A673 (cell line): Measurements from ENCODE around the gene MVK. TPM values are rescaled to one million over a fixed set of nuclear protein-coding genes. Genes with fewer than 3 reads are reported as not detected.

ENCODE experiments used
- BruUV-seq: library from RNA; stranded (reverse); fragments of 400-500 nt; replicated peaks from 2 replicates; lab custom pipeline; 2021; lab: Mats Ljungman, UMichigan
- CTCF ChIA-PET: fragments of 300-600 bp; sonication (Branson Sonifier 250); formaldehyde crosslinking; loops from one replicate; lab custom pipeline; 2022; ENCODE audit warnings: antibody characterized with exemption; lab: Charles Lee
- POLR2A ChIA-PET: fragments of 300-600 bp; sonication (Branson Sonifier 250); formaldehyde crosslinking; loops from one replicate; lab custom pipeline; 2022; ENCODE audit warnings: antibody characterized with exemption; ENCODE audit not compliant: low non-redundant PET; lab: Charles Lee
- DNase-seq: peaks from one replicate; pipeline ENCODE4 v3.0.0-alpha.2; 2015; ENCODE audit warnings: low spot score
- H3K27ac ChIP-seq: fragments of 200-600 bp; sonication (generic); 2 replicates; pipeline ENCODE4 v1.5.1; 2016; ENCODE audit warnings: mixed run types, low read depth, mild to moderate bottlenecking, mixed read lengths, antibody characterized with exemption, low read length; ENCODE audit not compliant: poor library complexity, severe bottlenecking
- H3K27me3 ChIP-seq: fragments of 200-600 bp; sonication (generic); replicated peaks from 2 replicates; pipeline ENCODE4 v1.6.1; 2017; ENCODE audit warnings: mixed run types, low read depth, mild to moderate bottlenecking, mixed read lengths, antibody characterized with exemption, low read length; ENCODE audit not compliant: insufficient read depth, poor library complexity
- H3K36me3 ChIP-seq: fragments of 200-600 bp; sonication (generic); 2 replicates; pipeline ENCODE4 v1.6.1; 2016; ENCODE audit warnings: mixed run types, mild to moderate bottlenecking, mixed read lengths, antibody characterized with exemption, low read length; ENCODE audit not compliant: insufficient read depth, poor library complexity, severe bottlenecking
- H3K4me1 ChIP-seq: fragments of 200-600 bp; sonication (generic); 2 replicates; pipeline ENCODE4 v1.6.1; 2017; ENCODE audit warnings: mixed run types, mild to moderate bottlenecking, mixed read lengths, antibody characterized with exemption, low read length; ENCODE audit not compliant: insufficient read depth, poor library complexity, severe bottlenecking
- H3K4me3 ChIP-seq: fragments of 200-600 bp; sonication (generic); 2 replicates; pipeline ENCODE4 v1.5.1; 2016; ENCODE audit warnings: low read depth, mixed run types, mild to moderate bottlenecking, mixed read lengths, low read length; ENCODE audit not compliant: poor library complexity, severe bottlenecking
- H3K9me3 ChIP-seq: fragments of 200-600 bp; sonication (generic); 2 replicates; pipeline ENCODE4 v1.6.1; 2016; ENCODE audit warnings: mixed run types, low read depth, mild to moderate bottlenecking, mixed read lengths, antibody characterized with exemption, low read length; ENCODE audit not compliant: poor library complexity, severe bottlenecking
- EZH2 ChIP-seq: fragments of 200-600 bp; sonication (generic); IDR thresholded peaks from 2 replicates; pipeline ENCODE4 v1.6.1; 2017; ENCODE audit warnings: borderline replicate concordance, low read depth, mild to moderate bottlenecking, mixed read lengths, antibody characterized with exemption, low read length; ENCODE audit not compliant: poor library complexity, severe bottlenecking
- intact Hi-C: fragments of 100-400 bp; cut with micrococcal nuclease; formaldehyde crosslinking; loops from one replicate; pipeline ENCODE4 v1.10.0; 2022; ENCODE audit not compliant: unreplicated experiment
- total RNA-seq: library from RNA; stranded (reverse); gene quantifications from 2 replicates; pipeline ENCODE4 v1.2.3, GENCODE V29; 2021
- TF ChIP-seq, protein P1 (sequence below): fragments of 300-800, 200-600 bp; sonication (generic); conservative IDR thresholded peaks from 2 replicates; pipeline ENCODE4 v1.5.1; 2017; ENCODE audit warnings: low read depth, mild to moderate bottlenecking, antibody characterized with exemption, low read length, moderate library complexity, mixed read lengths

MVK gene
- total RNA-seq, 1 experiment from 2014 or later, result 56.0 TPM

DNA sequence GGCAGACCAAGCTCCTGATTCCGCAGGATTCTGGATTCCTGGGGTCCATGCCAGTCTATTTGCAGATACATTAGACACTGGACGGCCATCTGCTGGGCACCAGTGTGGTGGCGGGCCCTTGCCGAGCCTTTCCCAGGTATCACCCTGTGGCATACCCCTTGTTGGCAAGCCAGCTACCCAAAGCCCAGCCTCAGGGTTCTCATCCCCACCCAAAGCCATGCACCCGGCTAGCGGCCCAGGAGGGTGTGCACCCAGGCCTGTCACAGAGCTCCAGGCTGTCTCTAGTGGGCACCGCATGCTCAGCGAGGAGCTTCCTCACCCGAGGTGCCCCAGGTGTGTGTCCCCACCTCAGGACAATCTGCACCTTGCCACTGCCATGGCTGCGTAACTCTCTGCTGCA lies 14.0 kb upstream of the MVK start:
- no peak for DNase-seq
- CTCF ChIA-PET, result no interaction called here
- H3K27ac ChIP-seq, result no peak overlapping the region
- intact Hi-C loops, result no loop called here
- H3K36me3 ChIP-seq, result peaks cover 31% of the 10 kb centered on the region
- POLR2A ChIA-PET, result no interaction called here
- no peaks in the 10 kb centered on the region for H3K4me1 ChIP-seq
- BruUV-seq, result no TSS peak
- H3K4me3 ChIP-seq, result no peak overlapping the region
- no peaks in the 10 kb centered on the region for H3K27me3 ChIP-seq
- no peak for TF ChIP-seq EZH2
- TF ChIP-seq, protein P1, sequence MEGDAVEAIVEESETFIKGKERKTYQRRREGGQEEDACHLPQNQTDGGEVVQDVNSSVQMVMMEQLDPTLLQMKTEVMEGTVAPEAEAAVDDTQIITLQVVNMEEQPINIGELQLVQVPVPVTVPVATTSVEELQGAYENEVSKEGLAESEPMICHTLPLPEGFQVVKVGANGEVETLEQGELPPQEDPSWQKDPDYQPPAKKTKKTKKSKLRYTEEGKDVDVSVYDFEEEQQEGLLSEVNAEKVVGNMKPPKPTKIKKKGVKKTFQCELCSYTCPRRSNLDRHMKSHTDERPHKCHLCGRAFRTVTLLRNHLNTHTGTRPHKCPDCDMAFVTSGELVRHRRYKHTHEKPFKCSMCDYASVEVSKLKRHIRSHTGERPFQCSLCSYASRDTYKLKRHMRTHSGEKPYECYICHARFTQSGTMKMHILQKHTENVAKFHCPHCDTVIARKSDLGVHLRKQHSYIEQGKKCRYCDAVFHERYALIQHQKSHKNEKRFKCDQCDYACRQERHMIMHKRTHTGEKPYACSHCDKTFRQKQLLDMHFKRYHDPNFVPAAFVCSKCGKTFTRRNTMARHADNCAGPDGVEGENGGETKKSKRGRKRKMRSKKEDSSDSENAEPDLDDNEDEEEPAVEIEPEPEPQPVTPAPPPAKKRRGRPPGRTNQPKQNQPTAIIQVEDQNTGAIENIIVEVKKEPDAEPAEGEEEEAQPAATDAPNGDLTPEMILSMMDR, result no peak
- no peaks in the 10 kb centered on the region for H3K9me3 ChIP-seq

DNA sequence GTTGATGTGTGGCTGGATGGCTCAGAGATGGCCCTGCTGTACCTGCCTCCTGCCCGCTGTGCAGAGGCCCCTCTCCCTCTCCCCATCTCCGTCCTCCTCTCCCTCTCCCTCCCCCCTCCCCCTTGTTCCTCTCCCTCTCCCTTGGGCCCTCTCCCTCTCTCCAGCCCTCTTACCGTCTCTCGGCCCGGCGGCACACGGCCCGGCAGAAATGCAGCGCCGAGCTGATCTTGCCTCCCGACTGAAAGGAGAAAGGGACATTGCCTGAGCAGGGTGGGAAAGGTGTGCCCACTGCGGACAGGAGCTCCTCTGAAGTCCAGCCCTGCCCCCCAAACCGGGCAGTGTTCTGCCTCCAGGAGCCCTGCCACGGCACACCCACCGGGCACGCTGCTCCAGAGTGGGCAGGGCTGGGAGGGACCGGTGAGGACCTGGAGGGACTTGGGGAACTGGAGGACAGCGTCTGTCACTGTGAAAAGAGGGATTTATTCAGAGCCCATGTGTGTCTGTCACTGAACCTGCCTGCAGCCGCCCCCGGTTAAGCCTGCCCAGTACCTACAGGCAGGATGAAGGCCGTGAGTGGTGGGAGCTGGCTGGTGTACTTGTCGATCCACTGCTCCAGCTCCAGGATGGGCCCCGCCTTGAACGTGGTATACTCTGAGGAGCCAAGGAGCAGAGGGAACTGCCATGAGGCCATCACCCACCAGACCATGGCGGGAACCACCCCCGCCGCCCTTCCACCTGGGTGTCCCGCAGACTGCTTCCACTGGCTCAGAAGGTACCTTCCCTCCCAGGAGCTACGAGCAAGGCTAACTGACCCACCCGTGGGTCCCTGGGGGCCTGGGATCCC lies 12.5 kb upstream of the MVK start:
- TF ChIP-seq, protein P1, result no peak
- no peak for TF ChIP-seq EZH2
- CTCF ChIA-PET, result no interaction called here

GRCh38 chr12:109561711-109562030 lies 11.9 kb upstream of the MVK start:
- Histone ChIP-seq H3K27ac (no peak overlapping the region), H3K27me3 (no peaks in the 10 kb centered on the region), H3K9me3 (no peaks in the 10 kb centered on the region), H3K4me1 (no peaks in the 10 kb centered on the region), H3K4me3 (no peak overlapping the region), H3K36me3 (peaks cover 47% of the 10 kb centered on the region)
- ChIA-PET POLR2A (no interaction called here), CTCF (no interaction called here)
- intact Hi-C loops, result no loop called here
- TF ChIP-seq, protein P1, result no peak
- no peak for TF ChIP-seq EZH2
- BruUV-seq, result no TSS peak
- no peak for DNase-seq

More for the DNA sequence above, 12.5 kb upstream of the MVK start:
- no peaks in the 10 kb centered on the region for H3K27me3 ChIP-seq
- POLR2A ChIA-PET, result no interaction called here
- H3K9me3 ChIP-seq, result no peaks in the 10 kb centered on the region
- DNase-seq, result no peak
- H3K4me3 ChIP-seq, result no peak overlapping the region
- no TSS peak for BruUV-seq
- intact Hi-C loops, result no loop called here
- H3K36me3 ChIP-seq, result peaks cover 41% of the 10 kb centered on the region
- H3K4me1 ChIP-seq, result no peaks in the 10 kb centered on the region
- H3K27ac ChIP-seq, result no peak overlapping the region
